ENCODE data around the gene TAS2R60.

DNA sequence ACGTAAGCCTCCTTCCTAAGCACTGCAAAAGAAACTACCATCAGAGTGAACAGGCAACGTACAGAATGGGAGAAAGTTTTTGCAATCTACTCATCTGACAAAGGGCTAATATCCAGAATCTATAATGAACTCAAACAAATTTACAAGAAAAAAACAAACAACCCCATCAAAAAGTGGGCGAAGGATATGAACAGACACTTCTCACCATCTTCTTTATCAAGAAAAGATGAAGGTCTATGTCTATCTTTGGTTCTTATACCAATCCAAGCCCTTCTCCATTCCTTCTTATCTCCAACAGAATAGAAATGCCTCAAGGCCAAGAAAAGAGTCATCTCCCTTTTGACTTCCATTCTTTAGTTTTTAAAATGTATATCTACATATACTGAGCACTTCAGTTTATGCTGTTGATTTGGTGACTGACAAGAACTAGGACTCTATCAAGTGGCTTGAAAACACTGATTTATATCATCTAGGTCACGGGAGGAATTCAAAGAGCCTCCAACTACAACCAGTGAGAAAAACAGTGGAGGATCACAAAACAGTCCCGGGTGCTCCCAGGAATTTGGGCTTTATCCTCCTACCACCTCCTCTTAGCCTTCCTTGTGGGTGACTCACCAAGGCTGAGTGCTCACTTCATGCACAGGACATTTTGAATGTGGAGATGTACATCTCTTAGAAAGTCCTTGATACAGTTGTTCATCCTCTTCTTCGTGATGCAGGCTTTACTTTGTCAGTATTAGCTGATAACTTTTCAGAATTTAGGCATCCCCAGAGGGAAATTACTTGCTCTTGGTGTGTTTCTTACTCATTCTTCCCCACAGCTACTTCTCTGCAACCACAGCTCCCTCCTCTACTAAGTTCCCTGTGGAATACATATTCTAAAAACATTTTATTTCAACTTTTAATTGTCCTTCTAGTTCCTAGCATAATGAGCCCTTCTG is 49.8 kb downstream of the TAS2R60 start:
- TF ChIP-seq, protein P1, sequence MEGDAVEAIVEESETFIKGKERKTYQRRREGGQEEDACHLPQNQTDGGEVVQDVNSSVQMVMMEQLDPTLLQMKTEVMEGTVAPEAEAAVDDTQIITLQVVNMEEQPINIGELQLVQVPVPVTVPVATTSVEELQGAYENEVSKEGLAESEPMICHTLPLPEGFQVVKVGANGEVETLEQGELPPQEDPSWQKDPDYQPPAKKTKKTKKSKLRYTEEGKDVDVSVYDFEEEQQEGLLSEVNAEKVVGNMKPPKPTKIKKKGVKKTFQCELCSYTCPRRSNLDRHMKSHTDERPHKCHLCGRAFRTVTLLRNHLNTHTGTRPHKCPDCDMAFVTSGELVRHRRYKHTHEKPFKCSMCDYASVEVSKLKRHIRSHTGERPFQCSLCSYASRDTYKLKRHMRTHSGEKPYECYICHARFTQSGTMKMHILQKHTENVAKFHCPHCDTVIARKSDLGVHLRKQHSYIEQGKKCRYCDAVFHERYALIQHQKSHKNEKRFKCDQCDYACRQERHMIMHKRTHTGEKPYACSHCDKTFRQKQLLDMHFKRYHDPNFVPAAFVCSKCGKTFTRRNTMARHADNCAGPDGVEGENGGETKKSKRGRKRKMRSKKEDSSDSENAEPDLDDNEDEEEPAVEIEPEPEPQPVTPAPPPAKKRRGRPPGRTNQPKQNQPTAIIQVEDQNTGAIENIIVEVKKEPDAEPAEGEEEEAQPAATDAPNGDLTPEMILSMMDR (conservative IDR thresholded peaks at IDR 0.05; ENCODE audit: low read depth, low read length), result no peak
- TF ChIP-seq RCOR1 (IDR thresholded peaks at IDR 0.05; ENCODE audit: insufficient replicate concordance, low read length) (no peak), RAD21 (IDR thresholded peaks at IDR 0.05; ENCODE audit: low read length) (no peak), POLR2A (IDR thresholded peaks at IDR 0.05; ENCODE audit: low read depth, low read length) (no peak), CEBPB (IDR thresholded peaks at IDR 0.05; ENCODE audit: low read depth, low read length) (no peak), RFX5 (IDR thresholded peaks at IDR 0.05; ENCODE audit: low read depth, low read length) (no peak), BHLHE40 (IDR thresholded peaks at IDR 0.05; ENCODE audit: low read depth, low read length) (no peak), FOS (IDR thresholded peaks at IDR 0.05; ENCODE audit: low read depth, low read length) (no peak), CHD1 (IDR thresholded peaks at IDR 0.05; ENCODE audit: low read depth, low read length) (no peak), MAZ (IDR thresholded peaks at IDR 0.05; ENCODE audit: borderline replicate concordance, low read depth, low read length) (no peak), SMC3 (IDR thresholded peaks at IDR 0.05; ENCODE audit: low read depth, low read length) (no peak), MXI1 (IDR thresholded peaks at IDR 0.05; ENCODE audit: borderline replicate concordance, low read depth, low read length) (no peak)
- TF ChIP-seq, protein P2, sequence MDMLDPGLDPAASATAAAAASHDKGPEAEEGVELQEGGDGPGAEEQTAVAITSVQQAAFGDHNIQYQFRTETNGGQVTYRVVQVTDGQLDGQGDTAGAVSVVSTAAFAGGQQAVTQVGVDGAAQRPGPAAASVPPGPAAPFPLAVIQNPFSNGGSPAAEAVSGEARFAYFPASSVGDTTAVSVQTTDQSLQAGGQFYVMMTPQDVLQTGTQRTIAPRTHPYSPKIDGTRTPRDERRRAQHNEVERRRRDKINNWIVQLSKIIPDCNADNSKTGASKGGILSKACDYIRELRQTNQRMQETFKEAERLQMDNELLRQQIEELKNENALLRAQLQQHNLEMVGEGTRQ (IDR thresholded peaks at IDR 0.05; ENCODE audit: low read depth, low read length), result no peak

All from IMR-90 (cell line).